DOHH2 (cell line): ENCODE data around the gene SLC8A1.

Source experiments
- H3F3A ChIP-seq: fragments of 200-600 bp; sonication (generic), shearing (Covaris generic); 2 replicates; pipeline ENCODE4 v1.6.0; 2016; ENCODE audit warnings: antibody characterized with exemption, mild to moderate bottlenecking; ENCODE audit not compliant: control insufficient read depth, insufficient read depth
- H3K27ac ChIP-seq: fragments of 200-600 bp; sonication (generic); 2 replicates; pipeline ENCODE4 v1.5.1; 2014; ENCODE audit warnings: low read depth, mild to moderate bottlenecking, low read length, moderate library complexity
- H3K27me3 ChIP-seq: fragments of 200-600 bp; sonication (generic); 2 replicates; pipeline ENCODE4 v1.6.1; 2014; ENCODE audit warnings: mild to moderate bottlenecking, low read length, mixed read lengths; ENCODE audit not compliant: control insufficient read depth
- H3K36me3 ChIP-seq: fragments of 200-600 bp; sonication (generic); 2 replicates; pipeline ENCODE4 v1.6.1; 2014; ENCODE audit warnings: mild to moderate bottlenecking, low read length, moderate library complexity, mixed read lengths; ENCODE audit not compliant: control insufficient read depth
- H3K4me1 ChIP-seq: fragments of 200-600 bp; sonication (generic); 2 replicates; pipeline ENCODE4 v1.6.1; 2014; ENCODE audit warnings: mild to moderate bottlenecking, low read length, mixed read lengths; ENCODE audit not compliant: control insufficient read depth
- H3K4me2 ChIP-seq: fragments of 200-600 bp; sonication (generic); 2 replicates; pipeline ENCODE4 v1.6.0; 2014; ENCODE audit warnings: mild to moderate bottlenecking, low read length, moderate library complexity
- H3K4me3 ChIP-seq: fragments of 200-600 bp; sonication (generic); 2 replicates; pipeline ENCODE4 v1.5.1; 2014; ENCODE audit warnings: mild to moderate bottlenecking, low read length, mixed read lengths
- H3K79me2 ChIP-seq: fragments of 200-600 bp; sonication (generic); 2 replicates; pipeline ENCODE4 v1.6.1; 2014; ENCODE audit warnings: mild to moderate bottlenecking, low read length, mixed read lengths; ENCODE audit not compliant: control insufficient read depth
- H3K9me2 ChIP-seq: fragments of 200-600 bp; sonication (generic); replicated peaks from 2 replicates; pipeline ENCODE4 v1.6.1; 2014; ENCODE audit warnings: mild to moderate bottlenecking, low read length, mixed read lengths; ENCODE audit not compliant: control insufficient read depth
- H3K9me3 ChIP-seq: fragments of 200-600 bp; sonication (generic); 2 replicates; pipeline ENCODE4 v1.6.1; 2014; ENCODE audit warnings: antibody characterized with exemption, low read length, mixed read lengths; ENCODE audit not compliant: control insufficient read depth, insufficient read depth
- H4K20me1 ChIP-seq: fragments of 200-600 bp; sonication (generic); 2 replicates; pipeline ENCODE4 v1.6.0; 2014; ENCODE audit warnings: low read depth, mild to moderate bottlenecking, antibody characterized with exemption, low read length, moderate library complexity; ENCODE audit not compliant: control insufficient read depth, insufficient read depth
- CTCF ChIP-seq: fragments of 200-600 bp; sonication (generic); IDR thresholded peaks from one replicate; pipeline ENCODE4 v1.5.1; 2014; ENCODE audit warnings: antibody characterized with exemption, mild to moderate bottlenecking, low read depth, low read length; ENCODE audit not compliant: poor library complexity, severe bottlenecking
- EZH2phosphoT487 ChIP-seq: fragments of 200-600 bp; sonication (generic); IDR thresholded peaks from 2 replicates; pipeline ENCODE4 v1.6.1; 2017; ENCODE audit warnings: borderline replicate concordance, mild to moderate bottlenecking, antibody characterized with exemption, low read length, moderate library complexity, mixed read lengths

SLC8A1 gene

GRCh38 chr2:40401896-40402295, 50.0 kb downstream of the SLC8A1 start:
- no peak overlapping the region for H3K4me3 ChIP-seq
- H3K9me2 ChIP-seq: no peaks in the 10 kb centered on the region
- no peaks in the 10 kb centered on the region for H3K9me3 ChIP-seq
- no peaks in the 10 kb centered on the region for H3K27me3 ChIP-seq
- no peaks in the 10 kb centered on the region for H4K20me1 ChIP-seq
- no peak for TF ChIP-seq CTCF
- no peak for TF ChIP-seq EZH2phosphoT487
- no peak overlapping the region for H3K4me2 ChIP-seq
- H3K27ac ChIP-seq: no peak overlapping the region
- peaks cover 6% of the 10 kb centered on the region for H3K4me1 ChIP-seq
- H3F3A ChIP-seq: no peaks in the 10 kb centered on the region
- peaks cover 36% of the 10 kb centered on the region for H3K79me2 ChIP-seq
- H3K36me3 ChIP-seq: no peaks in the 10 kb centered on the region; the same call in 1 of the 2 replicates

- H3K36me3 ChIP-seq: no peaks in the 10 kb centered on the region; the same call in 1 of the 2 replicates
- H3K4me3 ChIP-seq: no peak overlapping the region
- H3F3A ChIP-seq: no peaks in the 10 kb centered on the region
- TF ChIP-seq CTCF: no peak
- no peak for TF ChIP-seq EZH2phosphoT487
- no peaks in the 10 kb centered on the region for H3K9me2 ChIP-seq
- H3K27ac ChIP-seq: no peak overlapping the region
- H4K20me1 ChIP-seq: no peaks in the 10 kb centered on the region
- peaks cover 36% of the 10 kb centered on the region for H3K79me2 ChIP-seq
- H3K4me2 ChIP-seq: no peak overlapping the region
- H3K9me3 ChIP-seq: no peaks in the 10 kb centered on the region
- no peaks in the 10 kb centered on the region for H3K27me3 ChIP-seq
- H3K4me1 ChIP-seq: peaks cover 20% of the 10 kb centered on the region
Observed at GRCh38 chr2:40400336-40400953, 51.4 kb downstream of the SLC8A1 start.

DNA sequence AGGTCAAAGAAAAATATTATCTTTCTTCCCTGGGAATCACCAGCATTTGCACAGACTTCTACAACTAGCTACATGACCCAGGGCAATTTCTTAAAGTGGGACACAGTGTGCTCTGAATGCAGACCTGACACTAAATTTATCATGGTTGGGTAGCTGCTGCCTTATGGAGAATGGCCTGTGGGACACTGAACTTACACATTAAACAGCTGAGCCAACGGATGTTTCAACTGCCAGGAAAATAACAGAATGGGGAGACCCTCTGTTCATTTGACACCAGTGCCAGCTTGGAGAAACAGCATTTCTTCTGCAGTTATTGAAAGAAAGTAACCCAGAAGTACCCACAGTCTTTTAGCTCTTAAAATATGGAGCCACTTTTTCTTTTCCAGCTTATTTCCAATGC, 54.1 kb downstream of the SLC8A1 start:
- no peak overlapping the region for H3K27ac ChIP-seq
- H3K4me2 ChIP-seq: no peak overlapping the region
- no peaks in the 10 kb centered on the region for H3K27me3 ChIP-seq
- H3K9me3 ChIP-seq: no peaks in the 10 kb centered on the region
- peaks cover 33% of the 10 kb centered on the region for H3K79me2 ChIP-seq
- no peaks in the 10 kb centered on the region for H3K9me2 ChIP-seq
- no peak for TF ChIP-seq CTCF
- TF ChIP-seq EZH2phosphoT487: no peak
- no peaks in the 10 kb centered on the region for H3F3A ChIP-seq
- no peaks in the 10 kb centered on the region; the same call in 1 of the 2 replicates for H3K36me3 ChIP-seq
- no peaks in the 10 kb centered on the region for H4K20me1 ChIP-seq
- H3K4me3 ChIP-seq: no peak overlapping the region
- peaks cover 29% of the 10 kb centered on the region for H3K4me1 ChIP-seq
